SK-N-SH (cell line): ENCODE results near the gene TUT1. TPM values are rescaled to one million over a fixed set of nuclear protein-coding genes. Genes with fewer than 3 reads are reported as not detected.

Experiments
- CTCF ChIA-PET: fragments of 300-600, 350-600 bp; formaldehyde crosslinking; extraction: SDS; loops from one replicate; lab custom pipeline; 2021; lab: Yijun Ruan, JAX
- POLR2A ChIA-PET: fragments of 350-600 bp; sonication (Branson Sonifier 250); formaldehyde crosslinking; extraction: SDS; loops from one replicate; lab custom pipeline; 2020; ENCODE audit warnings: antibody characterized with exemption, inconsistent platforms; lab: Yijun Ruan, JAX
- DNase-seq: peaks from one replicate; pipeline ENCODE4 v3.0.0; 2012
- H2AFZ ChIP-seq: fragments of 200-600 bp; sonication (generic); 2 replicates; pipeline ENCODE4 v1.8.1; 2016; ENCODE audit warnings: antibody characterized with exemption, mild to moderate bottlenecking, low read depth
- H3F3A ChIP-seq: fragments of 200-600 bp; sonication (generic); replicated peaks from 2 replicates; pipeline ENCODE3; 2016; ENCODE audit warnings: antibody characterized with exemption, mild to moderate bottlenecking; ENCODE audit not compliant: insufficient read depth
- H3K27ac ChIP-seq, 2 experiments: fragments of 200-500 bp in 1 of 2; fragments of 200-600 bp in 1 of 2; sonication (Bioruptor generic) in 1 of 2; sonication (generic), shearing (Covaris generic) in 1 of 2; 2 replicates each; pipeline versions ENCODE4 v1.5.1 to v1.6.1; 2014 to 2016; ENCODE audit warnings: low read depth in 2 of 2, inconsistent platforms in 1 of 2, low read length in 1 of 2, mild to moderate bottlenecking in 1 of 2, mixed read lengths in 1 of 2
- H3K27me3 ChIP-seq: fragments of 200-600 bp; sonication (generic), shearing (Covaris generic); 2 replicates; pipeline ENCODE4 v1.6.1; 2016; ENCODE audit warnings: mixed run types; ENCODE audit not compliant: insufficient read depth
- H3K36me3 ChIP-seq, 2 experiments: fragments of 200-500 bp in 1 of 2; fragments of 200-600 bp in 1 of 2; sonication (Bioruptor generic) in 1 of 2; sonication (generic) in 1 of 2; replicated peaks in 1 of 2; 2 replicates each; pipeline versions ENCODE3 to v1.5.1; 2014 to 2016; ENCODE audit warnings: low read length in 1 of 2, mild to moderate bottlenecking in 1 of 2; ENCODE audit not compliant: insufficient read depth in 2 of 2, control insufficient read depth in 1 of 2
- H3K4me1 ChIP-seq, 2 experiments: fragments of 200-500 bp in 1 of 2; fragments of 200-600 bp in 1 of 2; sonication (Bioruptor generic) in 1 of 2; sonication (generic), shearing (Covaris generic) in 1 of 2; 2 replicates each; pipeline versions ENCODE4 v1.5.1 to v1.6.1; 2014 to 2016; ENCODE audit warnings: low read depth in 1 of 2, low read length in 1 of 2, mixed run types in 1 of 2; ENCODE audit not compliant: insufficient read depth in 2 of 2, control insufficient read depth in 1 of 2
- H3K4me2 ChIP-seq: fragments of 200-600 bp; sonication (generic), shearing (Covaris generic); 2 replicates; pipeline ENCODE4 v1.6.1; 2017; ENCODE audit warnings: mixed run types
- H3K4me3 ChIP-seq, 2 experiments: fragments of 200-500 bp in 1 of 2; fragments of 200-600 bp in 1 of 2; sonication (Bioruptor generic) in 1 of 2; sonication (generic), shearing (Covaris generic) in 1 of 2; 2 replicates each; pipeline versions ENCODE4 v1.5.1 to v1.8.1; 2014 to 2016; ENCODE audit warnings: low read depth in 2 of 2, inconsistent platforms in 1 of 2, low read length in 1 of 2, mild to moderate bottlenecking in 1 of 2, mixed read lengths in 1 of 2, moderate library complexity in 1 of 2
- H3K79me2 ChIP-seq: fragments of 200-600 bp; sonication (generic); 2 replicates; pipeline ENCODE4 v1.8.1; 2017; ENCODE audit warnings: mild to moderate bottlenecking; ENCODE audit not compliant: insufficient read depth
- H3K9ac ChIP-seq: fragments of 200-600 bp; sonication (generic); 2 replicates; pipeline ENCODE4 v1.6.1; 2017; ENCODE audit warnings: mixed run types
- H3K9me2 ChIP-seq: fragments of 200-600 bp; sonication (generic); 2 replicates; pipeline ENCODE4 v1.6.1; 2017; ENCODE audit warnings: mixed run types
- H3K9me3 ChIP-seq: fragments of 200-600 bp; sonication (generic); 2 replicates; pipeline ENCODE4 v1.6.1; 2017; ENCODE audit warnings: mixed run types, mild to moderate bottlenecking, moderate library complexity
- H4K20me1 ChIP-seq: fragments of 200-600 bp; sonication (generic); 2 replicates; pipeline ENCODE4 v1.6.1; 2017; ENCODE audit warnings: mild to moderate bottlenecking, mixed run types; ENCODE audit not compliant: insufficient read depth
- CHD2 ChIP-seq: fragments of 150-350 bp; IDR thresholded peaks from 2 replicates; pipeline ENCODE4 v1.6.1; 2018; ENCODE audit warnings: low read length; ENCODE audit not compliant: partially characterized antibody
- CTCF ChIP-seq: fragments of 200-600 bp; sonication (generic); IDR thresholded peaks from 2 replicates; pipeline ENCODE4 v1.6.1; 2017; ENCODE audit warnings: antibody characterized with exemption, mild to moderate bottlenecking, moderate library complexity
- ELF1 ChIP-seq: IDR thresholded peaks from 2 replicates; pipeline ENCODE4 v1.4.0; 2012
- FOSL2 ChIP-seq: IDR thresholded peaks from 2 replicates; pipeline ENCODE4 v1.4.0; 2012; ENCODE audit warnings: low read depth, mild to moderate bottlenecking, moderate library complexity, borderline replicate concordance
- FOXM1 ChIP-seq: IDR thresholded peaks from 2 replicates; pipeline ENCODE4 v1.4.0; 2012; ENCODE audit warnings: low read depth, mild to moderate bottlenecking
- GABPA ChIP-seq: IDR thresholded peaks from 2 replicates; pipeline ENCODE4 v1.4.0; 2012; ENCODE audit warnings: low read depth, mild to moderate bottlenecking
- MAX ChIP-seq: IDR thresholded peaks from 2 replicates; pipeline ENCODE4 v1.4.0; 2012; ENCODE audit warnings: low read depth
- MEF2A ChIP-seq: IDR thresholded peaks from 2 replicates; pipeline ENCODE4 v1.4.0; 2012; ENCODE audit warnings: low read depth, borderline replicate concordance
- NRF1 ChIP-seq: IDR thresholded peaks from 2 replicates; pipeline ENCODE4 v1.6.1; 2012; ENCODE audit warnings: low read depth, mild to moderate bottlenecking, low read length
- RAD21 ChIP-seq: IDR thresholded peaks from 2 replicates; pipeline ENCODE4 v1.6.1; 2012; ENCODE audit warnings: mild to moderate bottlenecking, low read length
- RCOR1 ChIP-seq: fragments of 150-350 bp; IDR thresholded peaks from 2 replicates; pipeline ENCODE4 v1.6.1; 2017; ENCODE audit warnings: antibody characterized with exemption, low read length
- SMC3 ChIP-seq: IDR thresholded peaks from 2 replicates; pipeline ENCODE4 v1.6.1; 2012; ENCODE audit warnings: low read depth, low read length, improper control_type of control experiment
- TEAD4 ChIP-seq: IDR thresholded peaks from 2 replicates; pipeline ENCODE4 v1.4.0; 2012; ENCODE audit warnings: mild to moderate bottlenecking, borderline replicate concordance; ENCODE audit not compliant: insufficient read depth
- USF1 ChIP-seq: IDR thresholded peaks from 2 replicates; pipeline ENCODE4 v1.4.0; 2012; ENCODE audit warnings: low read depth, borderline replicate concordance
- WGBS: methylation state at CpG from one replicate; pipeline ENCODE4 v1.1.6; 2017; ENCODE audit warnings: low lambda C conversion rate; 5-methylcytosine and 5-hydroxymethylcytosine counted together
- polyA plus RNA-seq, 3 experiments: library from polyadenylated mRNA; depleted of rRNA; stranded (reverse); fragments of >200 nt; gene quantifications; 2 replicates each; pipeline ENCODE4 v1.2.3, GENCODE V29; 2012

The TUT1 gene
- polyA plus RNA-seq, 1 of the 3 experiments (the other 2 are of a cell fraction): 27.3 TPM

GRCh38 chr11:62548545-62549335 lies 42.6 kb downstream of the TUT1 start:
- DNase-seq: no peak
- ChIA-PET POLR2A (no interaction called here), CTCF (interaction anchor here (1.0 to 2.3 kb wide), 2 partner anchors 124 to 154 kb away, joined by 5 to 12 read pairs; no protein-coding TSS in a partner anchor)
- H3K4me3 ChIP-seq: no peak overlapping the region
- H3K27ac ChIP-seq: no peak overlapping the region
- H3K9me3 ChIP-seq: no peaks in the 10 kb centered on the region
- H4K20me1 ChIP-seq: peaks cover 18% of the 10 kb centered on the region
- no peak overlapping the region for H3K9ac ChIP-seq
- 78% methylated on average over 17 of the region's 17 CpGs for WGBS
- H2AFZ ChIP-seq: no peak overlapping the region
- peaks cover 27 to 31% of the 10 kb centered on the region in 2 experiments; a peak in 3 of 4 replicates for H3K4me1 ChIP-seq
- TF ChIP-seq MEF2A (no peak), RCOR1 (no peak), GABPA (no peak), RAD21 (no peak), NRF1 (no peak), SMC3 (no peak), CHD2 (no peak), TEAD4 (no peak), FOXM1 (no peak), MAX (no peak), USF1 (no peak)
- H3F3A ChIP-seq: peaks cover 32% of the 10 kb centered on the region
- H3K79me2 ChIP-seq: peaks cover 56% of the 10 kb centered on the region
- H3K36me3 ChIP-seq: peaks cover 0 to 4% of the 10 kb centered on the region in 2 experiments
- H3K9me2 ChIP-seq: no peaks in the 10 kb centered on the region
- peak overlapping the region; percentile 25; the same call in 1 of the 2 replicates for H3K4me2 ChIP-seq
- H3K27me3 ChIP-seq: no peaks in the 10 kb centered on the region

- POLR2A ChIA-PET: interaction anchor here (1.5 to 2.1 kb wide), 2 partner anchors 26 to 153 kb away, joined by 3 to 9 read pairs; partner anchors contain the start of gene EEF1G
- peak overlapping the region; percentile 98 for H3K4me2 ChIP-seq
- no peaks in the 10 kb centered on the region for H3K27me3 ChIP-seq
- peaks cover 27% of the 10 kb centered on the region for H4K20me1 ChIP-seq
- H3K4me1 ChIP-seq: peaks cover 25 to 34% of the 10 kb centered on the region in 2 experiments; a peak in 3 of 4 replicates
- DNase-seq: no peak
- peaks cover 65% of the 10 kb centered on the region for H3K79me2 ChIP-seq
- no peaks in the 10 kb centered on the region for H3K9me2 ChIP-seq
- no peak overlapping the region for H2AFZ ChIP-seq
- TF ChIP-seq CTCF (no peak), ELF1 (no peak), RAD21 (no peak), FOSL2 (peak; percentile 27; the same call in 1 of the 2 replicates)
- TF ChIP-seq, all 33 proteins: peak for 1
- CTCF ChIA-PET: interaction anchor here (1.0 to 2.3 kb wide), 4 partner anchors 123 to 168 kb away, joined by 4 to 12 read pairs (median 7); no protein-coding TSS in a partner anchor
- 57% methylated on average over 8 of the region's 8 CpGs for WGBS
- Histone ChIP-seq H3K27ac (peak overlapping the region in 1 of 2 experiments; percentile 50; a peak in 2 of 4 replicates), H3K9me3 (no peaks in the 10 kb centered on the region), H3K36me3 (peaks cover 0 to 4% of the 10 kb centered on the region in 2 experiments), H3F3A (peaks cover 23% of the 10 kb centered on the region), H3K9ac (peak overlapping the region; percentile 99; the same call in 1 of the 2 replicates), H3K4me3 (peak overlapping the region in 1 of 2 experiments; percentile 98; a peak in 1 of 4 replicates)
These were observed 43.5 kb downstream of the TUT1 start for GRCh38 chr11:62547691-62548281.
